Effector memory CD8-positive, alpha-beta T cell (primary cell): ENCODE measurements around the gene TREM2.

ENCODE experiments used
- ATAC-seq: fragments of 150-1000 bp; cut with Tn5 transposase; replicated peaks from 2 replicates; pipeline ENCODE4 v1.10.0; 2021; ENCODE audit warnings: mild to moderate bottlenecking, moderate library complexity
- DNase-seq, 3 experiments: peaks; one replicate each; pipeline ENCODE4 v3.0.0; 2021
- H3K27ac Mint-ChIP-seq, 2 donors: one replicate each; pipeline ENCODE4 v1.8.0; 2022; ENCODE audit warnings: mild to moderate bottlenecking in 2 of 2, mixed read lengths in 2 of 2, moderate library complexity in 2 of 2
- H3K27me3 Mint-ChIP-seq, 2 donors: one replicate each; pipeline ENCODE4 v1.8.0; 2022; ENCODE audit warnings: mixed read lengths in 2 of 2
- H3K36me3 Mint-ChIP-seq: one replicate; pipeline ENCODE4 v1.8.0; 2022; ENCODE audit warnings: mild to moderate bottlenecking, moderate library complexity, mixed read lengths; ENCODE audit not compliant: insufficient read depth
- H3K4me1 Mint-ChIP-seq, 2 donors: one replicate each; pipeline ENCODE4 v1.8.0; 2022; ENCODE audit warnings: low read depth in 2 of 2, mixed read lengths in 2 of 2
- H3K4me3 Mint-ChIP-seq, 2 donors: one replicate each; pipeline ENCODE4 v1.8.0; 2022; ENCODE audit warnings: mild to moderate bottlenecking in 2 of 2, mixed read lengths in 2 of 2, moderate library complexity in 2 of 2
- H3K9me3 Mint-ChIP-seq, 2 donors: one replicate each; pipeline ENCODE4 v1.8.0; 2022; ENCODE audit warnings: mixed read lengths in 2 of 2

Gene TREM2

DNA sequence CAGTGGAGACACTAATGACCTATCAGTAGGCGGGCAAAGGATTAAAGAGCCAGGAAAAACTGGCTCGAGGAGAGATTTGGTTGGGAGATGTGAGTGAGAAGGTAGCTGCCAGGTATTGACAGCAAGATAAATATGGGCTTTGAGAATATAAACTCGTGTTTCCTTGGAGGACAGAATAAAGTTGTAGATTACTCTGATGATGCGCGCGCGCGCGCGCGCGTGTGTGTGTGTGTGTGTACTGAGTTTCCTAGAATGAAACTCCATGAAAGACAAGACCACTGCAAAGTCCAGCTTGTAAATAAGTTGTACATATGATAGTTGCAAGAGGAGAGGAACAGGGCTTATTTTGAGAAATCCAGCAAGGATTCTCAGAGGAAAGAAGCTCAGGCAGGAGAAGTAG is 13.3 kb upstream of the TREM2 start:
- Mint-ChIP-seq H3K27me3 (peaks cover 9 to 31% of the 10 kb centered on the region in 2 donors), H3K27ac (no peak overlapping the region), H3K36me3 (peaks cover 3% of the 10 kb centered on the region), H3K9me3 (no peaks in the 10 kb centered on the region), H3K4me1 (no peaks in the 10 kb centered on the region), H3K4me3 (no peak overlapping the region)
- no peak for DNase-seq
- ATAC-seq = no peak

DNA sequence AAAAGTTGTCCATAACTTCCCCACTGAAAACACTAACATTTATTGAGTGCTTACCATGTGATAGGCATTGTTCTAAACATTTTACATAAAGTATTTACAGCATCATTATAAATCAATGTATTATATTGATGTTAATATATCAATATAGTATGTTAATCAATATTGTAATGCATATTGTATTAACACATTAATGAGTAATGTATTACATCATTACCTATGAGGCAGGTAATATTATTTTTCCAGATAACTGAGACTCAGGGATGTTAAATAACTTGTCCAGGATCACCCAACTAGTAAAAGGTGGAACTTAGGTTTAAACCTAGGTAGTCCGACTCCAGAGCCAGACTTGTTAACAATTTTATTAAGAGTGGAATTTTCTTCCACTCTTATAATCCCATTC is 12.2 kb upstream of the TREM2 start:
- no peaks in the 10 kb centered on the region for H3K4me1 Mint-ChIP-seq
- no peak overlapping the region for H3K4me3 Mint-ChIP-seq
- no peak overlapping the region for H3K27ac Mint-ChIP-seq
- DNase-seq (no peak), ATAC-seq (no peak)
- no peaks in the 10 kb centered on the region for H3K9me3 Mint-ChIP-seq
- peaks cover 9 to 34% of the 10 kb centered on the region in 2 donors for H3K27me3 Mint-ChIP-seq
- peaks cover 3% of the 10 kb centered on the region for H3K36me3 Mint-ChIP-seq

DNA sequence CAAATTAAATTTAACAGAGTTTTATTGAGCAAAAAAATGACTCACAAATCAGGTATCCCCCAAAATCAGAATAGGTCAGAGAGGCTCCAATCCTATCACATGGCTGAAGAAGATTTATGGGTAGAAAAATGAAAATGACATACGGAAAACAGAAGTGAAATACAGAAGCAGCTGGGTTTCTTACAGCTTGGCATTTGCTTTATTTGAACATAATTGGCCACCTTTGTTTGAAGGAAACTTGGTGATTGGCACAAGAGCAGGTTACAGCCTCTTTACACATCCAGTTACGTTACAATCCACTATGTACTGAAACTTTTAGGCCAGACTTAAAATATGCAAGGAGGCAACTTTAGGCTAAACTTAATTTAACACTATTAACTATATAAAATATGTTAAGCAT is 11.7 kb upstream of the TREM2 start:
- H3K4me3 Mint-ChIP-seq = no peak overlapping the region
- DNase-seq = no peak
- H3K27me3 Mint-ChIP-seq = peaks cover 9 to 29% of the 10 kb centered on the region in 2 donors
- H3K9me3 Mint-ChIP-seq = no peaks in the 10 kb centered on the region
- H3K4me1 Mint-ChIP-seq = no peaks in the 10 kb centered on the region
- peaks cover 3% of the 10 kb centered on the region for H3K36me3 Mint-ChIP-seq
- no peak for ATAC-seq
- no peak overlapping the region for H3K27ac Mint-ChIP-seq

DNA sequence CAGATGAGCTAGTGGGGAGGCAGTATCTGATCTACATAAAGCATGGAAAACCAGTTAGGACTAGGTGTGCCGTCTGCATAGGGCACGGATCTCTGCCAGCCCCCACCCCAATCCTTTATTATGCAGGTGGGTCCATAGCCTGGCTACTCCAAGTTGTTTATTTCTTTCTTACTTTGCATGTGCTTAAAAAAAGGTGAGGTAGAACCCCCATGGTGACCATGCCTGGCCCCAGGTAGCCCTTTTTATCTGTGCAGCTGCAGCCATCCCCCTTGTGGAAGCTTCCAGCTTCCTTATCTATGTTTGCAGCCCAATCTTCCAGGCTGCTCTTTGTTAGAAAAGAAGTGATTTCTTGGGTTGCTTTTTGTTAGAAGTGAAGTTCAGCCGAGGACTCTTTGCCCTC is 9.0 kb upstream of the TREM2 start:
- Mint-ChIP-seq H3K4me3 (no peak overlapping the region), H3K9me3 (no peaks in the 10 kb centered on the region), H3K36me3 (peaks cover 3% of the 10 kb centered on the region), H3K4me1 (no peaks in the 10 kb centered on the region), H3K27ac (no peak overlapping the region), H3K27me3 (peaks cover 22 to 23% of the 10 kb centered on the region in 2 donors)
- ATAC-seq (no peak), DNase-seq (no peak)

DNA sequence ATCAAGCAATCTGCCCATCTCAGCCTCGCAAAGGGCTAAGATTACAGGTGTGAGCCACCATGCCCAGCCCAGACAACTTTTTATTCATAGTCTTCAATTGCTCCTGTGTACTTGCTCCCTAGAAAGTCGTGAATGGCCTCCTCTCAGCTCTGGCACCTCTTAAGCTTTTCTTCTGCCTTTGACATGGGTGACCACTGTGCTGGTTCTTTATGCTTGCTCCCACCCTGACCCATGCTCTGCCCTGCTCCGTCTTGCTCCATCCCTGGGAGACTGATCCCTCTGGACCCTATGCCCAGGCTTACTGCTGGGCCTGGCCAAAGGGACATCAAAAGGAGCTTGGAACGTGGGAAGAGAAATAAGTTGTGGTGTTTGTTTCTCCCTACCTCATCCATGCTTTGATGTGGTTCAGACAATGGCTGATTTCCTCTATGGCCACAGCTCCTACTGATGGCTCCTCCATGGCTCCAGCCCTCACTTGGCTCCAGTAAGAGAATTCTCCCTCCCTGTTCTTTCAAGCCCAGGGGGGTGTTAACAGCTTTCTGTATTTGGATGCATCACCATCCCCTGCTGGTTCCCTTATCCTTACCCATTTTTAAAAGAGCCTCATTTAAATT is 7.7 kb upstream of the TREM2 start:
- Mint-ChIP-seq H3K9me3 (no peaks in the 10 kb centered on the region), H3K27ac (no peak overlapping the region), H3K4me1 (no peaks in the 10 kb centered on the region), H3K27me3 (peaks cover 17 to 18% of the 10 kb centered on the region in 2 donors), H3K36me3 (peaks cover 3% of the 10 kb centered on the region), H3K4me3 (no peak overlapping the region)
- ATAC-seq (no peak), DNase-seq (no peak)

DNA sequence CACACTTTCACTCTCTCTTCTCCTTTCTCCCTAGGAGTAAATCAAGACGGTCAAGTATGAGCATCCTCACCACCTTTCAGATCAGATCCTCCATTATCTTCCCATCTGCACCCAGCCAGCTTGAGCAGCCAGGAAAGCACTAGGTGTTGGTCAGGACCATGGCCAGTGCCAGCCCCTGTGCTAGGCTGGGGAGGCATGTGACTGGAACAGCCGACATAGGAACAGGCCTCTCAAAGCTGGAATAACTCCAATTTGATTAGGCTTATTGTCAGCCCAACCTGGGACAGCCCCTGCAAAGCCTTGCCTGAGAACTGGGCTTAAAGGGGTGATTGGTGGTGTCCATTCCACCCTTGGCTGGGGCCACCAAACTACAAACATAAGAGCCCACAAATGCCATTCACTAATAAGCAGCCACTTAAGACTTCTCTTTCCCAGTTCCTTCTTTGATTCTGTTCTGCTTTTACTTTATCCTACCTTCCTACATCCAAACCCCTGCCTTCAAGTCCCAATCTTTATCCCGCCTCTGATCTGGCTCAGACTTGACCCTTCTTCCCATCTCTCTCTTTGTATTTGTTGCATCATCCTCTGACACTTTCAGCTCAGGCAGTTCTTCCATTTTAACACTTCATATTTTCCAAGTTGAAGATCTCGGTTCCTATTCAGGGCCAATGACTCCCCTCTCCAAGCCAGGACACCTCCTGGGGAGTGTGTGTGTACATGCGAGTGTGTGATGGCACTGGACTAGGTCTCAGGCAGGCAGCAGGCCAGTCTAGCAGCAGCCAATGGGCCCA is 4.5 kb upstream of the TREM2 start:
- H3K27me3 Mint-ChIP-seq = peaks cover 28 to 32% of the 10 kb centered on the region in 2 donors
- H3K9me3 Mint-ChIP-seq = no peaks in the 10 kb centered on the region

DNA sequence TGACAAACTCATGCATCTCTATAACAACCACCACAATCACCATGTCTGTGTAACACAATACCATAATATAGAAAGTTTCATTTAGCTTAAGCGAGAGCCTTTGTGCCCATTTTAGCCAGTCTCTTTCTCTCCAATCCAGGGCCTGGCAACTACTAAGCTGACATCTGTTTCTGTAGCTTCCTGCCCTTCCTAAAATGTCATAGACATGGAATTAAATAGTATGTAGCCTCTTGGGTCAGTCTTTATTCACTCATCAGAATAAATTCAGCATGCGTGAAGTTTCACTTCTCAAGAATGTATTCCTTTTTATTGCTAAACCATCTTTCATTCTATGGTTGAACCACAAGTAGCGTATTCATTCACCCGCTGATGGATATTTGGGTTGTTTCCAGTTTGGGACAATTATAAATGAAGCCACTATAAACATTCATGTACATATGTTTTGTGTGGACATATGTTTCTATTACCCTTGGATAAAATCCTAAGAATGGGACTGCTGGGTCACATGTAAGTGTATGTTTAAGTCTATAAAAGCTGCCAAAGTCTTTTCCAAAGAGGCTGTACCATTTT is 1.7 kb upstream of the TREM2 start:
- ATAC-seq (no peak), DNase-seq (no peak)
- Mint-ChIP-seq H3K36me3 (no peaks in the 10 kb centered on the region), H3K9me3 (no peaks in the 10 kb centered on the region), H3K27ac (no peak overlapping the region), H3K27me3 (peaks cover 35 to 46% of the 10 kb centered on the region in 2 donors), H3K4me1 (peaks cover 0 to 2% of the 10 kb centered on the region in 2 donors), H3K4me3 (no peak overlapping the region)

More for the DNA sequence above, 4.5 kb upstream of the TREM2 start:
- Mint-ChIP-seq H3K4me3 (no peak overlapping the region), H3K27ac (no peak overlapping the region), H3K36me3 (no peaks in the 10 kb centered on the region), H3K4me1 (no peaks in the 10 kb centered on the region)
- ATAC-seq (no peak), DNase-seq (no peak)

DNA sequence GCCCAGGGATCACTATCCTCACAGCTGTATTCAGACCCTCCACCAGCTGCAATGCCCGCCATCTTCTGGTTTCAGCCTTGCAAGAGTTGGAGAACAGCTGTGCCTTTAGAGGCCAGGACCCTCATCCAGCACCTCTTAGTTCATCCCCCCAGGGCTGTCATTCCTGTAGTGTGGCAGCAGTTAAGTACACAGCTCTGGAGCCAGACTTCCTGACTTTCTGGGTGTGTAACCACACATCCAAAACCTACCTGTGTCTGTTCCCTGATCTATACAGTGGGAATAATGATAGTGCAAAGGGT is 452 bp upstream of the TREM2 start:
- peaks cover 0 to 2% of the 10 kb centered on the region in 2 donors for H3K4me1 Mint-ChIP-seq
- H3K36me3 Mint-ChIP-seq = peaks cover 3% of the 10 kb centered on the region
- no peak overlapping the region for H3K27ac Mint-ChIP-seq
- no peak overlapping the region for H3K4me3 Mint-ChIP-seq
- no peak for DNase-seq
- H3K9me3 Mint-ChIP-seq = no peaks in the 10 kb centered on the region
- H3K27me3 Mint-ChIP-seq = peaks cover 30 to 56% of the 10 kb centered on the region in 2 donors
- no peak for ATAC-seq

DNA sequence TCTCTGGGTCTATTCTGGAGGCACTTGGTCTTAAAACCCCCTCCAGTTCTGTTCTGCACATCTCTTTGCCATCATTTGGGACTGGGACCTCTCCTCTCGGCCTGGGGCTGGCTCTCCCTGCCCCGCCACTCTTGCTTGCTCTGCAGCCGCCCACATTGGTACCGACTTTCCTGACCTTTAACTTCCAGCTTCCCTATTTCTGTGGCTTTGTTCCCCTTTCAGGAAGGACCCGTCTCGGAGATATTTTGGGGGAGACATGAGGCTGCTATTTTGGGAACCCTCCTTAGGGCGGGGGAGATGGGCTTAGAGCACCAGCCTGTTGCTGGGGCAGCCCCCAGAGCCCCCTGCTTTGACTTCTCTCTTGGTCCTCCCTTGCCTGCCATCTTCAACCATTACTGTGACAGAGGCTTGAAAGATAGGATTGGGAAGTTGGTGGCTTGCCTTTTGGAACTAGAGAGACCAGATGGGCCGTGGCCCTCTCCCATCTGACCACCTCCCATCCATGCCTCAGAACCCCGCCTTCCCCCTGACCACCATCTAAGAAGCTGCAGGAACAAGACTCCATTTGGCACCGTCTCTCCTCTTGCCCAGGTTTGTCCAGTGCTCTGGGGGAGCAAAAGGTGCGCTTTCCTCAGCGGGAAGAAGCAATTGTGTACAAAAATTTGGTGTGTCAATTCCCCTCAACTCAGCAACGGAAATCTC is 914 bp downstream of the TREM2 start:
- Mint-ChIP-seq H3K27me3 (peaks cover 34 to 67% of the 10 kb centered on the region in 2 donors), H3K36me3 (peaks cover 3% of the 10 kb centered on the region), H3K27ac (no peak overlapping the region), H3K4me1 (peaks cover 0 to 2% of the 10 kb centered on the region in 2 donors), H3K9me3 (no peaks in the 10 kb centered on the region), H3K4me3 (no peak overlapping the region)
- no peak for DNase-seq
- no peak for ATAC-seq

DNA sequence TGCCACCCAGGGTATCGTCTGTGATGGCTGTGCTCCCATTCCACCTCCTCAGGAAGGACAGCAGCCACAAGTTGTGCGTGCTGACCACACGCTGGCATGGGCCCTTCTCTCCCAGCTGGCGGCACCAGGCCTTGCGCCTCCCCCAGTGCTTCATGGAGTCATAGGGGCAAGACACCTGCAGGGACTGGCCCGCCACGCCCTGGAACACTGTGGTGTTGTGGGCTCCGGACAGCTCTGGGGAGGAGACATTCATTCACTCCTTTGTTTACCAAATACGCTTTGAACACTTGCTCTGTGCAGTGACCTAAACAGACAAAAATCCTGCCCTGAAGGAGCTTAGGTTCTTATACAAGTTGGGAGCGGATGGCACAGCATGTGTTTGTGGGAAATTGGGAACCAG is 1.5 kb downstream of the TREM2 start:
- H3K36me3 Mint-ChIP-seq = peaks cover 3% of the 10 kb centered on the region
- peaks cover 37 to 68% of the 10 kb centered on the region in 2 donors for H3K27me3 Mint-ChIP-seq
- peaks cover 0 to 2% of the 10 kb centered on the region in 2 donors for H3K4me1 Mint-ChIP-seq
- no peak overlapping the region for H3K4me3 Mint-ChIP-seq
- H3K9me3 Mint-ChIP-seq = no peaks in the 10 kb centered on the region
- DNase-seq = no peak
- no peak overlapping the region for H3K27ac Mint-ChIP-seq
- no peak for ATAC-seq

DNA sequence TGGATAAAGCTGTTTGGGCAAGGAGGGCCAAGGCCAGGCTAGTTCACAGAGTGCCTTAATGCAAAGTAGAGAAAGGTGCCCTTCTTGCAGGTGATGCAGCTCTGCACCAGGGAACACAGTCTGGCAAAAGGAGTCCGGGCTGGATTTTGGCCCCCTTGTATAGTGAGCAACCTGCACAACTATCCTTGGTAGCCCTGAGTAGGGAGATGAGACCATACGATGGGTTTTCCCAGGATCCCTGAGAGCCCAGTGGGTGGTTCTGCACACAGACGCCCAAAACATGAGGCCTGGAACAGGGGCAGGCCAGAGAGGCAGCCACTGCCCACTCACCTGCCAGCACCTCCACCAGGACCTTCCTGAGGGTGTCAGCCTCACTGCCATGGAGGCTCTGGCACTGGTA is 2.0 kb downstream of the TREM2 start:
- DNase-seq = no peak
- no peak overlapping the region for H3K4me3 Mint-ChIP-seq
- H3K27me3 Mint-ChIP-seq = peaks cover 37 to 68% of the 10 kb centered on the region in 2 donors
- H3K4me1 Mint-ChIP-seq = peaks cover 0 to 2% of the 10 kb centered on the region in 2 donors
- H3K9me3 Mint-ChIP-seq = no peaks in the 10 kb centered on the region
- H3K27ac Mint-ChIP-seq = no peak overlapping the region
- H3K36me3 Mint-ChIP-seq = peaks cover 3% of the 10 kb centered on the region
- ATAC-seq = no peak

DNA sequence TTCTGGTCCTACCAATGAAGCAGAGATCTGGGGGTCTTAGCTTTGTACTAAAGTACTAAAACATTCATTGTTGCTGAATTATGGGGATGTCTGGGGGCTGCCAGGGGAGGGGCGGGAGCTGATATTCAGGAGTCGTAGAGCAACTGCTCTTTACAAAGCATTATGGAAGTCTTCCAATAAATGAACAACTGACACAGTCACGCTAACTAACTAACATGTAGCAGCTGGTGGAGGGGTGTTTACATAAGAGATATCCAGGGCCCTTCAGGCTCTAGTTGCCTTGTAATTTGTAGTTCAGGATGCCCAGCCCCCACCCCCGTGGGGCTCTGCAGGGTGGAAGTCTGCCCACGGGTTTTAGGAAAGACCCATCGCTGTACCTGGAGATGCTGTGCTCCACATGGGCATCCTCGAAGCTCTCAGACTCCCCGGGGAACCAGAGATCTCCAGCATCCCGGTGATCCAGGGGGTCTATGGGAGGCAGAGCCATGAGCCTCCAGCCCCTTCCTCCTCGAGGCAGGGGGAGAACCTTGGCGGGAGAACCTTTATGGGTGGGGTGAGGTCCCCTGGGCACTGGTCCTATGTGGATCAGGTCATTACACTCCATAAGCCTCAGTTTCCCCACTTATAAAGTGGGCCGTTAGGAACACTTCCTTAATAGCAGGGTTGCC is 3.4 kb downstream of the TREM2 start:
- no peak for DNase-seq
- Mint-ChIP-seq H3K9me3 (no peaks in the 10 kb centered on the region), H3K4me3 (no peak overlapping the region), H3K4me1 (peaks cover 0 to 2% of the 10 kb centered on the region in 2 donors), H3K27ac (no peak overlapping the region), H3K36me3 (peaks cover 3% of the 10 kb centered on the region), H3K27me3 (peaks cover 37 to 68% of the 10 kb centered on the region in 2 donors)
- ATAC-seq = no peak

DNA sequence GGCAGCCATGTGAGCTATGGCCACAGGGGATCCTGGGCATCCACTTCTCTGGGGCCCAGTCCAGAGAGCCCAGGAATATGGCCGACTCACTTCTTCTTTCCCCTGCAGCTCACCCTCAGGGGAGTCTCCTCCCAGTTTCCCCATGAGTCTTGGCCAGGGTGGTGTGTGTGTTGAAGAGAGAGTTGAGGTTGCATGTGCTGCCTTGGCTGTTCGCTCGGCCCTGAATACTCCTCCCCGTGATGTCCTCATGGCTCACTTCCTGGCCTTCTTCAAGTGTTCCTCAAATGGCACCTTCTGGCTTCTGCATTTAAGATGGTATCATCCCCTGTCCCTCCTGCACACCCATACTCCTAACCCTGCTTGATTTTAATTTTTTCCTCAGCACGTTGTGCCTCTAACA is 5.6 kb downstream of the TREM2 start:
- DNase-seq = no peak
- H3K27ac Mint-ChIP-seq = no peak overlapping the region
- peaks cover 26 to 60% of the 10 kb centered on the region in 2 donors for H3K27me3 Mint-ChIP-seq
- H3K4me1 Mint-ChIP-seq = peaks cover 0 to 2% of the 10 kb centered on the region in 2 donors
- no peak for ATAC-seq
- H3K4me3 Mint-ChIP-seq = no peak overlapping the region
- no peaks in the 10 kb centered on the region for H3K9me3 Mint-ChIP-seq
- H3K36me3 Mint-ChIP-seq = peaks cover 3% of the 10 kb centered on the region
